Measurements from ENCODE around the gene FRMD4A. TPM values are rescaled to one million over a fixed set of nuclear protein-coding genes. Genes with fewer than 3 reads are reported as not detected.
A peak's percentile ranks its signal among the peaks of the same experiment; 100 is the strongest.

FRMD4A gene
- total RNA-seq, 1 experiment from 2014 or later: 19.6 TPM

GRCh38 chr10:13883636-13884444, 446.9 kb downstream of the FRMD4A start:
- no CpG with 5 or more reads among the region's 8 CpGs for WGBS (ENCODE audit: extremely low coverage, insufficient read length, low lambda C conversion rate)
- Histone ChIP-seq H3K79me1 (ENCODE audit: insufficient read depth, low read depth, low read length, poor library complexity, severe bottlenecking) (no peaks in the 10 kb centered on the region), H3K27me3 (ENCODE audit: insufficient read depth, low read length) (no peaks in the 10 kb centered on the region), H3K56ac (ENCODE audit: insufficient read length, low read depth, low read length) (no peak overlapping the region), H4K5ac (ENCODE audit: insufficient read length, low read depth, low read length) (no peak overlapping the region), H3K18ac (ENCODE audit: insufficient read length, low read depth, low read length) (no peak overlapping the region), H2BK120ac (ENCODE audit: low read depth, low read length, poor library complexity, severe bottlenecking) (no peak overlapping the region), H3K27ac (ENCODE audit: insufficient read length, low read depth, low read length) (peak overlapping the region; percentile 96), H2AFZ (ENCODE audit: low read length) (no peak overlapping the region), H2BK15ac (ENCODE audit: low read depth, low read length) (no peak overlapping the region), H3K23me2 (ENCODE audit: insufficient read length, low read depth, low read length, poor library complexity, severe bottlenecking) (no peaks in the 10 kb centered on the region), H2BK20ac (ENCODE audit: low read depth, low read length, poor library complexity, severe bottlenecking) (no peak overlapping the region), H2BK12ac (ENCODE audit: insufficient read length, low read depth, low read length) (no peak overlapping the region), H3K4me1 (ENCODE audit: insufficient read depth, low read length) (peaks cover 8% of the 10 kb centered on the region; the same call in 1 of the 2 replicates), H2BK5ac (ENCODE audit: insufficient read length, low read length) (no peak overlapping the region), H3K79me2 (ENCODE audit: insufficient read depth, low read length) (peaks cover 16% of the 10 kb centered on the region; the same call in 1 of the 2 replicates), H3K4ac (ENCODE audit: low read depth, low read length) (no peak overlapping the region), H2AK5ac (ENCODE audit: insufficient read length, low read length) (no peak overlapping the region), H4K91ac (ENCODE audit: insufficient read length, low read depth, low read length) (no peak overlapping the region), H3T11ph (ENCODE audit: low read length) (no peak overlapping the region), H3K23ac (ENCODE audit: insufficient read length, low read depth, low read length) (no peak overlapping the region), H3K9me3 (ENCODE audit: control insufficient read depth, low read depth, low read length) (no peaks in the 10 kb centered on the region), H4K20me1 (ENCODE audit: control insufficient read depth, insufficient read depth, insufficient read length) (no peaks in the 10 kb centered on the region), H4K8ac (replicated peaks; ENCODE audit: insufficient read length, low read depth, low read length) (no peak overlapping the region), H3K9ac (ENCODE audit: extremely low read depth, insufficient read length, low read length) (no peak overlapping the region), H3K4me2 (ENCODE audit: insufficient read depth, insufficient read length, low read length) (no peak overlapping the region), H3K14ac (ENCODE audit: insufficient read depth, low read length) (no peak overlapping the region)
- H3K27me3 Mint-ChIP-seq (ENCODE audit: low read depth): no peaks in the 10 kb centered on the region
- H3K9me3 Mint-ChIP-seq: no peaks in the 10 kb centered on the region
- TF ChIP-seq, protein P1, sequence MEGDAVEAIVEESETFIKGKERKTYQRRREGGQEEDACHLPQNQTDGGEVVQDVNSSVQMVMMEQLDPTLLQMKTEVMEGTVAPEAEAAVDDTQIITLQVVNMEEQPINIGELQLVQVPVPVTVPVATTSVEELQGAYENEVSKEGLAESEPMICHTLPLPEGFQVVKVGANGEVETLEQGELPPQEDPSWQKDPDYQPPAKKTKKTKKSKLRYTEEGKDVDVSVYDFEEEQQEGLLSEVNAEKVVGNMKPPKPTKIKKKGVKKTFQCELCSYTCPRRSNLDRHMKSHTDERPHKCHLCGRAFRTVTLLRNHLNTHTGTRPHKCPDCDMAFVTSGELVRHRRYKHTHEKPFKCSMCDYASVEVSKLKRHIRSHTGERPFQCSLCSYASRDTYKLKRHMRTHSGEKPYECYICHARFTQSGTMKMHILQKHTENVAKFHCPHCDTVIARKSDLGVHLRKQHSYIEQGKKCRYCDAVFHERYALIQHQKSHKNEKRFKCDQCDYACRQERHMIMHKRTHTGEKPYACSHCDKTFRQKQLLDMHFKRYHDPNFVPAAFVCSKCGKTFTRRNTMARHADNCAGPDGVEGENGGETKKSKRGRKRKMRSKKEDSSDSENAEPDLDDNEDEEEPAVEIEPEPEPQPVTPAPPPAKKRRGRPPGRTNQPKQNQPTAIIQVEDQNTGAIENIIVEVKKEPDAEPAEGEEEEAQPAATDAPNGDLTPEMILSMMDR (conservative IDR thresholded peaks at IDR 0.05): no peak
- H3K4me1 Mint-ChIP-seq: peaks cover 30 to 31% of the 10 kb centered on the region in 2 experiments
- peak overlapping the region in 1 of 3 experiments; percentile 49; a peak in 5 of 7 replicates for H3K27ac Mint-ChIP-seq
- H3K4me3 Mint-ChIP-seq: no peak overlapping the region
- H3K36me3 Mint-ChIP-seq (ENCODE audit: insufficient read depth in 1 of 3, low read depth in 3 of 3): no peaks in the 10 kb centered on the region
- no peak for DNase-seq

All from H9 (cell line).